HG03280 (cell line): ENCODE data around the gene SYMPK.
"Not testable (repeated sequence)": the region's sequence is repeated elsewhere in the genome, so short reads cannot be mapped to it uniquely, and the experiment has no call there.

ENCODE experiments used
- ATAC-seq: cut with Tn5 transposase; IDR thresholded peaks from one replicate; pipeline ENCODE4 v1.9.1; 2021; ENCODE audit warnings: mild to moderate bottlenecking, moderate library complexity; ENCODE audit not compliant: unreplicated experiment

The SYMPK gene

GRCh38 chr19:45870798-45871197 lies 7.9 kb upstream of the SYMPK start:
- ATAC-seq = no peak

GRCh38 chr19:45867241-45867640 lies 4.3 kb upstream of the SYMPK start:
- not testable (repeated sequence) for ATAC-seq

GRCh38 chr19:45866400-45867176 lies 3.6 kb upstream of the SYMPK start:
- no peak for ATAC-seq

GRCh38 chr19:45865269-45865948 lies 2.5 kb upstream of the SYMPK start:
- no peak for ATAC-seq

- no peak for ATAC-seq
Observed at GRCh38 chr19:45864629-45865082, 1.7 kb upstream of the SYMPK start.

- ATAC-seq = peak; percentile 40
Observed at GRCh38 chr19:45863840-45864628, 1.1 kb upstream of the SYMPK start, which contains the start of gene FOXA3. TSS of gene FOXA3 (plus strand) at chr19:45864326. CDS start at chr19:45864457, 131 bp downstream.

- no peak for ATAC-seq
Observed at GRCh38 chr19:45863335-45863839, 440 bp upstream of the SYMPK start.

GRCh38 chr19:45862271-45862563 lies 730 bp downstream of the SYMPK start:
- no peak for ATAC-seq

GRCh38 chr19:45860359-45861259 lies 2.3 kb downstream of the SYMPK start:
- ATAC-seq = no peak

- ATAC-seq = no peak
Observed at GRCh38 chr19:45854167-45854778, 8.7 kb downstream of the SYMPK start.

GRCh38 chr19:45852983-45853382 lies 10.0 kb downstream of the SYMPK start:
- ATAC-seq = no peak

- ATAC-seq = no peak
Observed at GRCh38 chr19:45852145-45852750, 10.7 kb downstream of the SYMPK start.

- no peak for ATAC-seq
Observed at GRCh38 chr19:45848922-45849321, 14.0 kb downstream of the SYMPK start.

- ATAC-seq = no peak
Observed at GRCh38 chr19:45847663-45848062, 15.3 kb downstream of the SYMPK start.

GRCh38 chr19:45842198-45842597 lies 20.7 kb downstream of the SYMPK start:
- ATAC-seq = no peak

GRCh38 chr19:45834970-45835369 lies 28.0 kb downstream of the SYMPK start:
- no peak for ATAC-seq

GRCh38 chr19:45828945-45829344 lies 34.0 kb downstream of the SYMPK start:
- ATAC-seq = no peak

- ATAC-seq = no peak
Observed at GRCh38 chr19:45828523-45828922, 34.4 kb downstream of the SYMPK start.

- no peak for ATAC-seq
Observed at GRCh38 chr19:45827459-45828093, 35.4 kb downstream of the SYMPK start.
